ENCODE data around the gene TEX48.

- TF ChIP-seq POLR2A (IDR thresholded peaks at IDR 0.05; ENCODE audit: low read length) (no peak), GATA1 (IDR thresholded peaks at IDR 0.05; ENCODE audit: low read depth, low read length) (no peak)
Observed at GRCh38 chr9:114729706-114730105, 47.7 kb upstream of the TEX48 start.

Data from erythroblast (primary cell).